Measurements from ENCODE around the gene GALNT3. TPM values are rescaled to one million over a fixed set of nuclear protein-coding genes. Genes with fewer than 3 reads are reported as not detected.

Gene GALNT3
- total RNA-seq, 1 experiment from 2014 or later, result 20.2 TPM

GRCh38 chr2:165796819-165797530 lies 2.9 kb upstream of the GALNT3 start:
- Mint-ChIP-seq H3K4me3 (ENCODE audit: unreplicated experiment) (no peak overlapping the region), H3K4me1 (ENCODE audit: insufficient read depth, unreplicated experiment) (peaks cover 4% of the 10 kb centered on the region), H3K27me3 (ENCODE audit: insufficient read depth, unreplicated experiment) (no peaks in the 10 kb centered on the region), H3K36me3 (ENCODE audit: insufficient read depth, unreplicated experiment) (peaks cover 6% of the 10 kb centered on the region), H3K9me3 (ENCODE audit: unreplicated experiment) (no peaks in the 10 kb centered on the region), H3K27ac (ENCODE audit: low read depth, unreplicated experiment) (no peak overlapping the region)
- intact Hi-C loops (cut with micrococcal nuclease), result no loop called here
- DNase-seq (ENCODE audit: unreplicated experiment), result no peak
- POLR2A ChIA-PET, result no interaction called here
- TF ChIP-seq CTCF (IDR thresholded peaks at IDR 0.05; ENCODE audit: unreplicated experiment), result no peak
- BruUV-seq (replicated peaks), result no TSS peak
- CTCF ChIA-PET, result no interaction called here

DNA sequence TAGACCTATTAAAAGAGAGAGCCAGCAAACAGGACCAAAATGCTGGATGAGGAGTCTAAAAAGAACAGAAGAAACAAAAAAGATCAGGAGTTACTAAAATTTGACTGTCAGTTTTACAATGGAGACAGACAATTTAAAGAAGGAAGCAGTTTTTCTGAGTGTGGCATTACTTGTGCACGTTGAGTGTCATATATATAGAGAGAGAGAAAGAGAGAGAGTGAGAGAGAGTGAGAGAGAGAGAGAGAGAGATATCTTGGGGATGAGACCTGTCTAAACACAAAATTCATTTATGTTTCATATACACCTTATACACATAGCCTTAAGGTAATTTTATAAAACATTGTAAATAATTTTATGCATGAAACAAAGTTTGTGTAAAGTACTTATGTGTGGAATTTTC lies 2.1 kb upstream of the GALNT3 start:
- Mint-ChIP-seq H3K27me3 (ENCODE audit: insufficient read depth, unreplicated experiment) (no peaks in the 10 kb centered on the region), H3K4me1 (ENCODE audit: insufficient read depth, unreplicated experiment) (peaks cover 10% of the 10 kb centered on the region), H3K27ac (ENCODE audit: low read depth, unreplicated experiment) (no peak overlapping the region), H3K4me3 (ENCODE audit: unreplicated experiment) (no peak overlapping the region), H3K9me3 (ENCODE audit: unreplicated experiment) (no peaks in the 10 kb centered on the region), H3K36me3 (ENCODE audit: insufficient read depth, unreplicated experiment) (peaks cover 6% of the 10 kb centered on the region)
- CTCF ChIA-PET, result interaction anchor here (0.6 kb wide), 1 partner anchor 463 kb away, joined by 3 read pairs; no protein-coding TSS in a partner anchor
- BruUV-seq (replicated peaks), result no TSS peak
- no peak for TF ChIP-seq CTCF (IDR thresholded peaks at IDR 0.05; ENCODE audit: unreplicated experiment)
- DNase-seq (ENCODE audit: unreplicated experiment), result no peak
- intact Hi-C loops (cut with micrococcal nuclease), result no loop called here
- POLR2A ChIA-PET, result interaction anchor here (4.1 kb wide), 1 partner anchor 78 kb away, joined by 25 read pairs; no protein-coding TSS in a partner anchor

DNA sequence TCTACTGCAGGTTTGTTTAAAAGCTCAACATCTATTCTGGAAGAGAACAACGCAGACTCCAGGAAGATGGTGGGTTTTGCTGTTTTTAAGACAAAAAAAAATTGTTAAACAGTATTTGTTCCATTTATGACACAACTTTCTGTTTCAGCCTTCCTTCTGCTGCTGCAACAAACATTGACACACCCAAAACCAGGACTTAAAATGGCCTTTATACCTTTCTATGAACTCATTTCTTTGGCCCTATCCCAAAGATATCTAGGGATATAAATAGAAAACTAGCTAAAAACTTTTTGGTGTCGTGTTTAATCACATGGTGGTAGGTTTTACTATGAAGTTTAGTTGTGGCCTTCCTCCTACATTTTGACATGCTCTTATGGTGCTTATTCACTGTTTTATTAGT lies 964 bp upstream of the GALNT3 start:
- Mint-ChIP-seq H3K27ac (ENCODE audit: low read depth, unreplicated experiment) (peak overlapping the region; percentile 39), H3K36me3 (ENCODE audit: insufficient read depth, unreplicated experiment) (peaks cover 6% of the 10 kb centered on the region), H3K9me3 (ENCODE audit: unreplicated experiment) (no peaks in the 10 kb centered on the region), H3K4me3 (ENCODE audit: unreplicated experiment) (peak overlapping the region; percentile 87), H3K4me1 (ENCODE audit: insufficient read depth, unreplicated experiment) (peaks cover 10% of the 10 kb centered on the region), H3K27me3 (ENCODE audit: insufficient read depth, unreplicated experiment) (no peaks in the 10 kb centered on the region)
- BruUV-seq (replicated peaks), result no TSS peak
- ChIA-PET CTCF (interaction anchor here (0.7 to 1.9 kb wide), 5 partner anchors 13 to 79 kb away, joined by 3 to 11 read pairs (median 3); no protein-coding TSS in a partner anchor), POLR2A (interaction anchor here (0.6 to 4.1 kb wide), 9 partner anchors 8 to 1953 kb away, joined by 3 to 25 read pairs (median 6); partner anchors contain the start of gene TTC21B)
- no peak for TF ChIP-seq CTCF (IDR thresholded peaks at IDR 0.05; ENCODE audit: unreplicated experiment)
- DNase-seq (ENCODE audit: unreplicated experiment), result peak; percentile 30
- intact Hi-C loops (cut with micrococcal nuclease), result no loop called here

- H3K9me3 Mint-ChIP-seq (ENCODE audit: unreplicated experiment), result no peaks in the 10 kb centered on the region
- CTCF ChIA-PET, result interaction anchor here (0.5 to 1.9 kb wide), 10 partner anchors 11 to 325 kb away, joined by 3 to 11 read pairs (median 3); no protein-coding TSS in a partner anchor
- BruUV-seq (replicated peaks), result no TSS peak
- peaks cover 10% of the 10 kb centered on the region for H3K4me1 Mint-ChIP-seq (ENCODE audit: insufficient read depth, unreplicated experiment)
- H3K27me3 Mint-ChIP-seq (ENCODE audit: insufficient read depth, unreplicated experiment), result no peaks in the 10 kb centered on the region
- TF ChIP-seq CTCF (IDR thresholded peaks at IDR 0.05; ENCODE audit: unreplicated experiment), result no peak
- H3K36me3 Mint-ChIP-seq (ENCODE audit: insufficient read depth, unreplicated experiment), result peaks cover 6% of the 10 kb centered on the region
- intact Hi-C loops (cut with micrococcal nuclease), result no loop called here
- H3K27ac Mint-ChIP-seq (ENCODE audit: low read depth, unreplicated experiment), result peak overlapping the region; percentile 39
- POLR2A ChIA-PET, result interaction anchor here (0.6 to 4.1 kb wide), 14 partner anchors 9 to 1129 kb away, joined by 3 to 25 read pairs (median 4); partner anchors contain the start of gene TTC21B
- H3K4me3 Mint-ChIP-seq (ENCODE audit: unreplicated experiment), result peak overlapping the region; percentile 87
- peak; percentile 81 for DNase-seq (ENCODE audit: unreplicated experiment)
These were observed 485 bp upstream of the GALNT3 start for GRCh38 chr2:165794536-165794928.

Measured in MCF 10A (cell line).